ENCODE data around the gene OPCML.

OPCML gene

DNA sequence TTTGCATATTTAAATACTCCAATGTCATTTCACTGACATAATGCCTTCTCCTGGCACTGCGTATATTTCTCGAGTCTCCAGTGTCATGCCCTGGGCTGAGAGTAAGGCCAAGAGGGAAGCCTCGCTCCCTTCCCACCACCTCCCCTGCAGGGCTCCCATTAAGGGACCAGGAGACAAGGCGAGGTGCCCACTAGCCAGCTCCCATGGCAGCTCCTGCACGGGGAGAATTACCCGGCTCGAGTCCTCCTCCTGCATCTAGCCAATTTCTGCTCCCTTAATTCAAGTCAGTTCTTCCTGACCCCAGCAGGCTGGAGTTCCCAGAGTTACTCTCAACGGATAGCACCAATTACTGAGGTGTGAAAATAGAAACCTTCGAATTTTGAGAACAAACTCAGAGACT, 31.9 kb downstream of the OPCML start:
- Histone ChIP-seq H3K4me3 (ENCODE audit: low read length) (no peak overlapping the region), H3K36me3 (replicated peaks; ENCODE audit: insufficient read depth, low read length) (no peaks in the 10 kb centered on the region), H3K79me2 (ENCODE audit: low read length) (no peaks in the 10 kb centered on the region), H4K20me1 (ENCODE audit: insufficient read depth, low read length) (no peaks in the 10 kb centered on the region), H3K27me3 (replicated peaks; ENCODE audit: insufficient read depth, low read length) (no peaks in the 10 kb centered on the region), H3F3A (ENCODE audit: insufficient read depth, low read length) (no peaks in the 10 kb centered on the region), H3K4me2 (ENCODE audit: low read depth, low read length) (no peak overlapping the region), H2AFZ (ENCODE audit: low read length) (no peak overlapping the region), H3K4me1 (ENCODE audit: low read length) (no peaks in the 10 kb centered on the region), H3K9me2 (replicated peaks; ENCODE audit: insufficient read depth, low read length) (no peaks in the 10 kb centered on the region), H3K9me3 (replicated peaks; ENCODE audit: insufficient read depth, low read length) (no peaks in the 10 kb centered on the region), H3K27ac (ENCODE audit: low read length) (no peak overlapping the region), H3K9ac (ENCODE audit: low read length) (no peak overlapping the region)
- DNase-seq, result no peak
- TF ChIP-seq EZH2 (optimal IDR thresholded peaks at IDR 0.05; ENCODE audit: low read depth, low read length), result no peak

DNA sequence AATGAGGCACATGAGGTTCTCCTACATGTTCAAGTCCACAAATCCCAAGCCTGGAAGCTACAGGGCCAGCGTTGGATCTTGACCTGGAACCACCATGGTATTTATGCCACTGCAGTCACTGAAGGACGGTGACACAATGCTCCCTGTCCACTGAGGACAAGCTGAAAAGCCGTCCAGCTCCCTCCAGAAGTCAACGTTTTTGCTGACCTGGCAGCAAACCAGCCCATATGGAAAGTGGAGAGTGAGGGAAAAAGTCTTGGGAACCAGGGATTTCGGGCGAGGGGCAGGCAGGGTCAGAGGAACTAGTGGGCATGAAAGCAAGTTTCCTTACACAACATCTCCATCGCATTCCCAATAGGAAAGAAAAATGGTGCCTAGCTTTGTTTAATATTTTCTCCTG, 33.3 kb downstream of the OPCML start:
- Histone ChIP-seq H3K9me2 (replicated peaks; ENCODE audit: insufficient read depth, low read length) (no peaks in the 10 kb centered on the region), H3K9ac (ENCODE audit: low read length) (no peak overlapping the region), H3K27ac (ENCODE audit: low read length) (no peak overlapping the region), H4K20me1 (ENCODE audit: insufficient read depth, low read length) (no peaks in the 10 kb centered on the region), H3K79me2 (ENCODE audit: low read length) (no peaks in the 10 kb centered on the region), H2AFZ (ENCODE audit: low read length) (no peak overlapping the region), H3K9me3 (replicated peaks; ENCODE audit: insufficient read depth, low read length) (no peaks in the 10 kb centered on the region), H3K27me3 (replicated peaks; ENCODE audit: insufficient read depth, low read length) (no peaks in the 10 kb centered on the region), H3K4me2 (ENCODE audit: low read depth, low read length) (no peak overlapping the region), H3F3A (ENCODE audit: insufficient read depth, low read length) (no peaks in the 10 kb centered on the region), H3K4me3 (ENCODE audit: low read length) (no peak overlapping the region), H3K36me3 (replicated peaks; ENCODE audit: insufficient read depth, low read length) (no peaks in the 10 kb centered on the region), H3K4me1 (ENCODE audit: low read length) (no peaks in the 10 kb centered on the region)
- no peak for DNase-seq
- TF ChIP-seq, protein P1, sequence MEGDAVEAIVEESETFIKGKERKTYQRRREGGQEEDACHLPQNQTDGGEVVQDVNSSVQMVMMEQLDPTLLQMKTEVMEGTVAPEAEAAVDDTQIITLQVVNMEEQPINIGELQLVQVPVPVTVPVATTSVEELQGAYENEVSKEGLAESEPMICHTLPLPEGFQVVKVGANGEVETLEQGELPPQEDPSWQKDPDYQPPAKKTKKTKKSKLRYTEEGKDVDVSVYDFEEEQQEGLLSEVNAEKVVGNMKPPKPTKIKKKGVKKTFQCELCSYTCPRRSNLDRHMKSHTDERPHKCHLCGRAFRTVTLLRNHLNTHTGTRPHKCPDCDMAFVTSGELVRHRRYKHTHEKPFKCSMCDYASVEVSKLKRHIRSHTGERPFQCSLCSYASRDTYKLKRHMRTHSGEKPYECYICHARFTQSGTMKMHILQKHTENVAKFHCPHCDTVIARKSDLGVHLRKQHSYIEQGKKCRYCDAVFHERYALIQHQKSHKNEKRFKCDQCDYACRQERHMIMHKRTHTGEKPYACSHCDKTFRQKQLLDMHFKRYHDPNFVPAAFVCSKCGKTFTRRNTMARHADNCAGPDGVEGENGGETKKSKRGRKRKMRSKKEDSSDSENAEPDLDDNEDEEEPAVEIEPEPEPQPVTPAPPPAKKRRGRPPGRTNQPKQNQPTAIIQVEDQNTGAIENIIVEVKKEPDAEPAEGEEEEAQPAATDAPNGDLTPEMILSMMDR (IDR thresholded peaks at IDR 0.05; ENCODE audit: low read length), result no peak
- TF ChIP-seq EZH2 (optimal IDR thresholded peaks at IDR 0.05; ENCODE audit: low read depth, low read length) (no peak), EZH2phosphoT487 (IDR thresholded peaks at IDR 0.05; ENCODE audit: low read length) (no peak)

DNA sequence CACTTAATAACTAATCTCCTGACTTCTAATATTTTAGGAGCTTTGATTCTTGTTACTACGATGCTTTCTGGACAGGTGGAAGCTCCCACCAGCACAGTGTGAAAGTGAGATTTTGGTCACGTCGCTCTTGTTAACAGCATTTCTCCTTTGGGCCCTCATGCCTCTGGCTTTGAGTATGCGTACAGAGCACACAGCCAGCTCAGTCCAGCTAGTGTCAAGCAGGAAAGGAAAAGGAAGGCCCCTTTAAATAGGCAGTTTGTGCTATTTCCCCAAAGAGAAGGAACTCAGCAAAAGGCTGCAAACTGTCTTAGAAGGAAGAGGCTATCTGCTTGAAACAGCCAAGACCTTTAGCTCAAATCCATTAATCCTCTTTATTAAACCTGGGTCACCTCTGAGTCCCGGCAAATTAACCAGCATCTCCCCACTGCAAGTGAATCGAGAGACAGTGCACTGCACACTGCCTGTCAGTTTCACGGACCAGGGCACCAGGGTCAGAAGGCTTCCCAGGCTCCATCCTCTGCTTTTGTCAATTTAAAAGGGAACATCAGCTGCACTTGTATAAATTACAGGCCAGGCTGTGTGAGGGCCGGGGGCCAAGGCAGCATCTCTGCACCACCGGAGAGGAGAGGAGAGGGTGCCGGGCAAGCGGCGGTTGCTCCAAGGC, 34.7 kb downstream of the OPCML start:
- H3F3A ChIP-seq (ENCODE audit: insufficient read depth, low read length), result no peaks in the 10 kb centered on the region
- no peak overlapping the region for H3K4me3 ChIP-seq (ENCODE audit: low read length)
- no peaks in the 10 kb centered on the region for H3K27me3 ChIP-seq (replicated peaks; ENCODE audit: insufficient read depth, low read length)
- TF ChIP-seq, protein P1 (IDR thresholded peaks at IDR 0.05; ENCODE audit: low read length), result no peak
- TF ChIP-seq EZH2 (optimal IDR thresholded peaks at IDR 0.05; ENCODE audit: low read depth, low read length) (no peak), EZH2phosphoT487 (IDR thresholded peaks at IDR 0.05; ENCODE audit: low read length) (no peak)
- no peaks in the 10 kb centered on the region for H3K9me3 ChIP-seq (replicated peaks; ENCODE audit: insufficient read depth, low read length)
- no peak overlapping the region for H3K27ac ChIP-seq (ENCODE audit: low read length)
- no peaks in the 10 kb centered on the region for H4K20me1 ChIP-seq (ENCODE audit: insufficient read depth, low read length)
- DNase-seq, result no peak
- no peaks in the 10 kb centered on the region for H3K36me3 ChIP-seq (replicated peaks; ENCODE audit: insufficient read depth, low read length)
- no peaks in the 10 kb centered on the region for H3K9me2 ChIP-seq (replicated peaks; ENCODE audit: insufficient read depth, low read length)
- H3K4me1 ChIP-seq (ENCODE audit: low read length), result no peaks in the 10 kb centered on the region
- no peak overlapping the region for H3K4me2 ChIP-seq (ENCODE audit: low read depth, low read length)
- no peaks in the 10 kb centered on the region for H3K79me2 ChIP-seq (ENCODE audit: low read length)
- no peak overlapping the region for H3K9ac ChIP-seq (ENCODE audit: low read length)
- H2AFZ ChIP-seq (ENCODE audit: low read length), result no peak overlapping the region

DNA sequence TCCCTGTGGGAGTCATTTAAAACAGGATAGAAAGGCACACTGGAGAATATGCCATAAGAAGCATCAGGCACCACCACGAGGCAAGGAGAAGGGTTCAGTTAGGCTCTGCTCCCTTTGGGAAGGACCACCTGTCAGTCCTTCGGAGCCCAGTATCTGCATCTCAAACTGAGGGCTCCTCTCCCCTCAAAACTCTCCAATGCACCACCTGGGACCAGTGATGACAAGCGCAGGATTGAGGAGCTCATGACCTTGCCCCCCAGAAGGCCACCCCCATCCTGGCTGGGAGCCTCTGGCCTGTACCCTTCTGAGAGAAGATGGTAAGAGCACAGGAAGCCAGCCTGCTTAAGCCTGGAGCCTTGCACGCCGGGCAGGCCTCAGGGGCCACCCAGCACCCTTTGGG, 39.4 kb downstream of the OPCML start:
- Histone ChIP-seq H3K9ac (ENCODE audit: low read length) (no peak overlapping the region), H3K27ac (ENCODE audit: low read length) (no peak overlapping the region), H4K20me1 (ENCODE audit: insufficient read depth, low read length) (no peaks in the 10 kb centered on the region), H3K36me3 (replicated peaks; ENCODE audit: insufficient read depth, low read length) (no peaks in the 10 kb centered on the region), H2AFZ (ENCODE audit: low read length) (no peak overlapping the region), H3K9me3 (replicated peaks; ENCODE audit: insufficient read depth, low read length) (no peaks in the 10 kb centered on the region), H3K4me1 (ENCODE audit: low read length) (no peaks in the 10 kb centered on the region), H3K9me2 (replicated peaks; ENCODE audit: insufficient read depth, low read length) (no peaks in the 10 kb centered on the region), H3F3A (ENCODE audit: insufficient read depth, low read length) (no peaks in the 10 kb centered on the region), H3K4me3 (ENCODE audit: low read length) (no peak overlapping the region), H3K4me2 (ENCODE audit: low read depth, low read length) (no peak overlapping the region), H3K79me2 (ENCODE audit: low read length) (no peaks in the 10 kb centered on the region), H3K27me3 (replicated peaks; ENCODE audit: insufficient read depth, low read length) (no peaks in the 10 kb centered on the region)
- no peak for DNase-seq
- TF ChIP-seq EZH2phosphoT487 (IDR thresholded peaks at IDR 0.05; ENCODE audit: low read length) (no peak), EZH2 (optimal IDR thresholded peaks at IDR 0.05; ENCODE audit: low read depth, low read length) (no peak)
- TF ChIP-seq, protein P1 (IDR thresholded peaks at IDR 0.05; ENCODE audit: low read length), result no peak
